ENCODE measurements around the gene DEFB124.

DEFB124 gene

GRCh38 chr20:31488115-31488514, 13.2 kb upstream of the DEFB124 start:
- H3K79me2 ChIP-seq (ENCODE audit: low read length) = no peaks in the 10 kb centered on the region
- no peaks in the 10 kb centered on the region for H3K36me3 ChIP-seq (replicated peaks; ENCODE audit: low read depth, low read length)
- H3K9me3 ChIP-seq (ENCODE audit: insufficient read depth, low read length) = no peaks in the 10 kb centered on the region
- no peak overlapping the region for H3K4me2 ChIP-seq (ENCODE audit: low read length)
- H3K27ac ChIP-seq (ENCODE audit: low read length) = no peak overlapping the region
- no peak for TF ChIP-seq EZH2phosphoT487 (IDR thresholded peaks at IDR 0.05; ENCODE audit: low read depth)
- no peak for TF ChIP-seq CTCF (IDR thresholded peaks at IDR 0.05; ENCODE audit: low read depth, low read length)
- H3K9ac ChIP-seq (ENCODE audit: low read length) = no peak overlapping the region
- no peak overlapping the region for H2AFZ ChIP-seq (ENCODE audit: low read depth, low read length)
- H3K27me3 ChIP-seq (ENCODE audit: low read depth, low read length) = no peaks in the 10 kb centered on the region
- no peaks in the 10 kb centered on the region for H3K4me1 ChIP-seq (ENCODE audit: low read length)
- no peaks in the 10 kb centered on the region for H4K20me1 ChIP-seq (ENCODE audit: insufficient read depth, low read length)
- no peak overlapping the region for H3K4me3 ChIP-seq (ENCODE audit: low read length)

- no peak overlapping the region for H3K9ac ChIP-seq (ENCODE audit: low read length)
- H4K20me1 ChIP-seq (ENCODE audit: insufficient read depth, low read length) = no peaks in the 10 kb centered on the region
- H3K9me3 ChIP-seq (ENCODE audit: insufficient read depth, low read length) = no peaks in the 10 kb centered on the region
- H3K79me2 ChIP-seq (ENCODE audit: low read length) = no peaks in the 10 kb centered on the region
- H3K4me1 ChIP-seq (ENCODE audit: low read length) = no peaks in the 10 kb centered on the region
- no peak overlapping the region for H3K4me2 ChIP-seq (ENCODE audit: low read length)
- no peak overlapping the region for H2AFZ ChIP-seq (ENCODE audit: low read depth, low read length)
- H3K4me3 ChIP-seq (ENCODE audit: low read length) = no peak overlapping the region
- H3K27ac ChIP-seq (ENCODE audit: low read length) = no peak overlapping the region
- H3K27me3 ChIP-seq (ENCODE audit: low read depth, low read length) = no peaks in the 10 kb centered on the region
- no peaks in the 10 kb centered on the region for H3K36me3 ChIP-seq (replicated peaks; ENCODE audit: low read depth, low read length)
- no peak for TF ChIP-seq EZH2phosphoT487 (IDR thresholded peaks at IDR 0.05; ENCODE audit: low read depth)
- TF ChIP-seq CTCF (IDR thresholded peaks at IDR 0.05; ENCODE audit: low read depth, low read length) = no peak
These were observed 10.8 kb upstream of the DEFB124 start for GRCh38 chr20:31485450-31486339.

GRCh38 chr20:31484001-31484400, 9.1 kb upstream of the DEFB124 start:
- Histone ChIP-seq H3K79me2 (ENCODE audit: low read length) (no peaks in the 10 kb centered on the region), H3K4me2 (ENCODE audit: low read length) (no peak overlapping the region), H3K27ac (ENCODE audit: low read length) (no peak overlapping the region), H2AFZ (ENCODE audit: low read depth, low read length) (no peak overlapping the region), H3K4me1 (ENCODE audit: low read length) (no peaks in the 10 kb centered on the region), H3K27me3 (ENCODE audit: low read depth, low read length) (no peaks in the 10 kb centered on the region), H3K36me3 (replicated peaks; ENCODE audit: low read depth, low read length) (no peaks in the 10 kb centered on the region), H3K9me3 (ENCODE audit: insufficient read depth, low read length) (no peaks in the 10 kb centered on the region), H3K4me3 (ENCODE audit: low read length) (no peak overlapping the region), H4K20me1 (ENCODE audit: insufficient read depth, low read length) (no peaks in the 10 kb centered on the region), H3K9ac (ENCODE audit: low read length) (no peak overlapping the region)
- TF ChIP-seq EZH2phosphoT487 (IDR thresholded peaks at IDR 0.05; ENCODE audit: low read depth) (no peak), CTCF (IDR thresholded peaks at IDR 0.05; ENCODE audit: low read depth, low read length) (no peak)

GRCh38 chr20:31476643-31477215, 1.8 kb upstream of the DEFB124 start:
- H3K27me3 ChIP-seq (ENCODE audit: low read depth, low read length) = no peaks in the 10 kb centered on the region
- no peaks in the 10 kb centered on the region for H3K36me3 ChIP-seq (replicated peaks; ENCODE audit: low read depth, low read length)
- no peak overlapping the region for H3K9ac ChIP-seq (ENCODE audit: low read length)
- no peak overlapping the region for H3K4me3 ChIP-seq (ENCODE audit: low read length)
- H3K4me1 ChIP-seq (ENCODE audit: low read length) = peaks cover 16% of the 10 kb centered on the region
- no peak overlapping the region for H3K4me2 ChIP-seq (ENCODE audit: low read length)
- no peak overlapping the region for H2AFZ ChIP-seq (ENCODE audit: low read depth, low read length)
- no peak overlapping the region for H3K27ac ChIP-seq (ENCODE audit: low read length)
- TF ChIP-seq EZH2phosphoT487 (IDR thresholded peaks at IDR 0.05; ENCODE audit: low read depth) (no peak), CTCF (IDR thresholded peaks at IDR 0.05; ENCODE audit: low read depth, low read length) (no peak)
- no peaks in the 10 kb centered on the region for H3K9me3 ChIP-seq (ENCODE audit: insufficient read depth, low read length)
- H3K79me2 ChIP-seq (ENCODE audit: low read length) = no peaks in the 10 kb centered on the region
- H4K20me1 ChIP-seq (ENCODE audit: insufficient read depth, low read length) = no peaks in the 10 kb centered on the region
